ENCODE results near the gene PPCS.
A peak's percentile ranks its signal among the peaks of the same experiment; 100 is the strongest.

PPCS gene

DNA sequence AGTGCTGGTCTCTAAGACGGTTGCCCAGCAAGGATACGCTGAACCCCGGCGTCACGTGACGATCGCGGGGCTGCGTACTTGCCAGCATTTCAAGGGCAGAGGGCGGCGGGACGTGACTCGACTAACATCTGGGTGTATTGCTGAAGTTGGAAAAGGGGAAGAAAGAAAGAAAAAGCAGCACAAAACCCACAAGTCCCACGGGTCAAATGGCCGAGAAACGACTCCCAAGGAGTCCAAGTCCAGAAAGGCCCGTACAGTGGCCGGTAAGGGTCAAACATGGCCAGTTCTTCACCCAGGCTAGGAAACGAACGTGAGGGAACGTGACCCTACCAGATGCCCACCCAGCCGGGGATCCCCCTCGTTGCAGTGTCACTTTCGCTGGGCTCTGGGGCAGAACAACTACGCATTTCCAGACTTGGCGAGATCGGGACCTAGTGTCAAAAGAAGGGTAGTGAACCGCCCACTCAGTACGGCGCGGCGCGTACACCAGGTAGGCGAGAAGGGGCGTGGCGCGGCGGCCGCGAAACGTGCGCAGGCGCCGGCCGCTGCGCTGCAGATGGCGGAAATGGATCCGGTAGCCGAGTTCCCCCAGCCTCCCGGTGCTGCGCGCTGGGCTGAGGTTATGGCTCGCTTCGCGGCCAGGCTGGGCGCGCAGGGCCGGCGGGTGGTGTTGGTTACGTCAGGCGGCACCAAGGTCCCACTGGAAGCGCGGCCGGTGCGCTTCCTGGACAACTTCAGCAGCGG is at the start of gene PPCS, which contains the start of gene ZMYND12:
TSS of gene PPCS (plus strand) at position 534 of the 744 bp plus-strand sequence. CDS start at position 557, 23 bp downstream.
TSS of gene ZMYND12 (minus strand) at position 13 of the 744 bp plus-strand sequence. CDS start 25 bp downstream, outside the sequence.
- peak; percentile 90 for DNase-seq (ENCODE audit: low spot score)

DNA sequence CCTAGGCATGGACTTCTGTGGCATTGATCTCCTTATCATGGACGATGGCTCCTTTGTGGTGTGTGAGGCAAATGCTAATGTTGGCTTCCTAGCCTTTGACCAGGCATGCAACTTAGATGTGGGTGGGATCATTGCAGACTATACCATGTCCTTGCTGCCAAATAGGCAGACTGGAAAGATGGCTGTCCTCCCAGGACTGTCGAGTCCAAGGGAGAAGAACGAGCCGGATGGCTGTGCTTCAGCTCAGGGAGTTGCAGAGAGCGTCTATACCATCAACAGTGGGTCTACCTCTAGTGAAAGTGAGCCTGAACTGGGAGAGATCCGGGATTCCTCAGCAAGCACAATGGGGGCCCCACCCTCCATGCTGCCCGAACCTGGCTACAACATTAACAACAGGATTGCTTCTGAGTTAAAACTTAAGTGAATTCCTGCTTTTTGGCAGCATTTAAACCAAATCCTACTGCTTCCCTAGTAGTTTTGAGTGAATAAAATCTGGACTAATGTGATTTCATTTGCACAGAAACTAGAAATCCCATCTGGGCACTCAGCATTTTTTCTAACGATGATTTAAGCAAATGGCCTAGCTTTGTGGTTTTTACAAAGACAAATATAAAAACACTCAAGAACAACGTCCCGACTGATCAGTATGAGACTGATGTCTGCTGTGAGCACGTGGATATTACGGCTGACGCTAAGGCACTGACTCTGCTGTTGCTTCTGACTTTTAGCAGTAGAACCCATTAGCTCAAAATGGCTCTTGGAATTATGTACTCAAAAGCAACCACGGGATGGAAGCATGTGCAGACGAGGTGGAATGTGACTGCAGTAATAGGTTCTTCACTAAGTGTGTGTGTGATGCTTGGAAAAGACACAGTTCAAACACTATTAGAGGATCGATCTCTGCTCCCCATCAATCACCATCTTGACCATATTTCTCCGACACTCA is 41.5 kb upstream of the PPCS start:
- DNase-seq (ENCODE audit: low spot score) = no peak

DNA sequence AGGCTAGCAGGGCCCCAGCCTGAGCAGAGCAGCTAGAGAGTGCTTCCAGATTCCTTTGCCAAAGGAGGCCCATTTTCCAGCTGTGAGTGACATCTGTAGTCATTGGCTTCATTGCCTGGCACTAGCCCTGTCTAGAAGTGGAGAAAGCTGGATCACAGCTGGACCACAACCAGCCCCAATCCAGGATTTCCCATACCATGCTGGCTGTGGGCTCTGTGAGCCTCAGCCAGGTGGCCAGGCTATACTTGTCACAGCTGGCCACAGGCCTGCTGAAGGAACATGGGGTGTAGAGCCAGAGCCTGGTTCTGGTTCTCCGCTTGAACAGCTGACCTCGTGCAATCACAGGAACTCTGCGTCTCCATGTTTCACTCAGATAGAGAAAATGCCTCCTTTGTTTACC is 39.2 kb upstream of the PPCS start:
- no peak for DNase-seq (ENCODE audit: low spot score)

DNA sequence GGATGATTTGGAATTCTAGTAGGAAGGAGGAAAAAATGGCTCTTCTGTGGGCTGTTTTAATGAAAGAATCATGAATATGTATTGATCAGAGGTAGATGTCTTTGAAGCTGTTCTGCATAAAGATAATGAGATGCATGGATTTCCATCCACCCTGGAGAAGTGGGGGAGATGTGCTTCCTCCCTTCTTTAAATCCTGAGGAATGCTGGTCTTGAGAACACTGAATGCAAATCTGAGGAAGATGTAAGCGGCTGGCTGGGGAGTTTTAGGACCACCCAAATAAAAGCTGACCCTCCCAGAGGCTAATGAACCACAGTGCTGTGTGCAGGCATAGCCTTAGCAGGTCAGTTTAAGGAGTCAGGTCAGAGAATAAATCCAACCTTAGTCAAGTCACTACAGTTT is 37.8 kb upstream of the PPCS start:
- DNase-seq (ENCODE audit: low spot score) = no peak

DNA sequence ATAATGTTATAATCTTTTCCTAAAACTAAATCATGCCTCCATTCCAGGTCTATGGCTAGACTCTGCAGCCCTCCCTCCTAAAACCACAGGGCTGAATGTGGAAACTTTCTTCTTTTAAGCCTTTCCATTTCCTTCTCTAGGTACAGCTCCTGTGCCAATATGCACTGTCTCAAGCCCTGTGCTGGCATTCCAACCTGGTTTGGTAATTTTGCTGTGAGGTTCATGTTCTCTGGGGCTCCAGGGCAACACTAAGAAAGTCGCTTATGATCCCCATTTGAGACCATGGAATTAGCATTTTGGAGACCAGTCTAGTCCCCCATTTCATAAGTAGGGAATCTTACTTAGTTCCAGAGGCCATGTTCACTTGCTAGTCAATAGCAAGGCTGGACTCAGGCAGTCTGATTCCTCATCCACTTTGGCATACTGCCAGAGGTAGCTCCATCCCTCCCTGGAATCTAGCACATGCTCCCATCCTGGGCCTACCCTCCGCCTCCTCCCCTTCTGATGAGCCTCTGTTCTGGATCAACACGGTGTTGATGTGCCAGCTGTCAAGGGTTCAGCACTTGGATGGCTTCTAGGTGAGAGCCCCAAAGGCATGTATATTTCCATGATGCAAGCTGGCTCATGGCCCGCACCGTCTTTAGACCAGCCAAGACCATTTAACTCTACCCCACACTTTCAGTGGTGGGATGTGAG is 37.1 kb upstream of the PPCS start:
- no peak for DNase-seq (ENCODE audit: low spot score)

DNA sequence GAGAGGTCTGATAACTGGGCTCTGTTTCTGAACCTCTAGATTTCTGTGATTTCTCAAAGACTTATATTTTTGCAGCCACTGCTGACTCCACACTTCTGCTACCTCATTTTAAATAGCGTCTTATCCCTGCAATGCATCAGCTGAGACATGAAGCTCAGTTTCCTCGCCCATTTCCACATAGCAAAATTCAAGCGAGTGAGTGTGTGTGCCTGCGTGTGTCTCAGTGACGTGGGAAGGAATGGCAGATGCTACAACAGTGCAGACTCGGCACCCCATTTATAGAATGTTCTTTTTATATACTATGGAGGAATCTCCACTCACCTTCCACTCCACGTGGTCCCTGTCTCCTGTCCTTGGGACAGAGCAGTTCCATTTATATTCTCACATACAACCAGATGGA is 36.2 kb upstream of the PPCS start:
- no peak for DNase-seq (ENCODE audit: low spot score)

DNA sequence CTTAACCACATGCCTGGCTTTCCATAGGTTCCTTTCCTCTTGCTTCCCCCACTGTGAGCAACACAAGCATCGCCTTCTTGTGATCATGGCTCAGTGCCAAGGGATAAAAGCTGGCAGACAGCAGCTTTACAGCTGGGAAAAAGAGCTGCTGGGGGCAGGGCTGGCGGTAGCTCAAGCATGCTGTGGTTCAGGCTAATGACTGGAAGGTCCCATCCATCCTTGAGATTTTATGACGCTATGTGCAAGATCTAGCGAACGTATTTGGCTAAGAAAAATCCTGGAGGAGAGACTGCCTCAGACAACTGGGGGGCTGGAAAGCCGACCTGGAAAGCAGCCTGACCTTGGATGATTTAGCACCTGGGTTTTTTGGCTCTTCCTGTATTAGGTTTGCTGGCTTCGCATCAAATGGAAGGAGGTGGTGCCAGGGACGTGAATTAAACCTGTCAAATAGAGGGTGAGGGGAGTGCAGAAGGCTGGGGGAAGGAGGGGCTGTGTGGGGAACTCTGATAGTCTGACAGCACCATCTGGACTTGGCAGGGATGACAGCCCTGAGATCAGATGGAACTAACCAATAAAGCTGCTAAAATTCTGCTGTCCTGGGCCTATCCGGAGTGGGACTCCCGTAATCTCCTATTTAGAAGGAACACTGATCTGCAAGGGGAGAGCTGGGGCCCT is 35.3 kb upstream of the PPCS start:
- peak; percentile 39 for DNase-seq (ENCODE audit: low spot score)

DNA sequence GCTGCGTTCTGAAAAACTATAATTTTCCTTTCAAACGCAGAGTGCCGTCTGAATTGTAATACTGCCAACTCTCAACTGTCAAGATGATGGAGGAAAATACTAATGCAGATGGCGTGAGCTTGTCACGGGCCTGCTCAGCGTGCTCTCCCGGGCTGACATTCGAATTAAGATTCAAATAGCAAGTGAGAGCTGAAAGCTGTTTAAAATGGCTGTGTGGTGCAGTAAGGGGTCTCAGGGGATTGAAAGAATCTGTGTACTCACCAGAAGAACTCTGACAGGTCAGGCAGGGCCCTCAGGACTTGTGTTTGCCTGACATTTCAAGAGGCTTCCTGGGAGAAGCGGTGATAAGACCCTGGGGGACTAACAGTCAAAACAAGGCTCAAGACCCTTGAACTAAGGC is 33.6 kb upstream of the PPCS start:
- DNase-seq (ENCODE audit: low spot score) = no peak

DNA sequence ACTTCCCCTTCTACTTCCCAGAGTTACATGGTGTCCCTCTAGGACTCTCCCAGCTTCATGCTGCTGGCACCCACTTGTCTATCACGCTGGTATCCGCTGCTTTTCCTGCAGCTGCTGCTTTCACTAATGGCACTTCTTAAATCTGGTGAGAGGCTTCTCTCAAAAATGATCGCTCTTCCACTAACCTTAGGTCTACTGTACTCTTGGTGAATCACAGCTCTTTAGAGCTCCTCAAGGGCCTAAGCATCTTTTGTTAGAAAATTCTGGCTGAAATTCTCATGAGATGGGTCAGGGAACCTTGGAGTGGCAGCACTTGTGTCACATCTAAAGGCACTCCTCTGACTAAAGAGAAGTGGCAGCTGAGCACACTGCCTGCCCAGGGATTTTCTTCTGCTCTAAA is 32.7 kb upstream of the PPCS start:
- no peak for DNase-seq (ENCODE audit: low spot score)

DNA sequence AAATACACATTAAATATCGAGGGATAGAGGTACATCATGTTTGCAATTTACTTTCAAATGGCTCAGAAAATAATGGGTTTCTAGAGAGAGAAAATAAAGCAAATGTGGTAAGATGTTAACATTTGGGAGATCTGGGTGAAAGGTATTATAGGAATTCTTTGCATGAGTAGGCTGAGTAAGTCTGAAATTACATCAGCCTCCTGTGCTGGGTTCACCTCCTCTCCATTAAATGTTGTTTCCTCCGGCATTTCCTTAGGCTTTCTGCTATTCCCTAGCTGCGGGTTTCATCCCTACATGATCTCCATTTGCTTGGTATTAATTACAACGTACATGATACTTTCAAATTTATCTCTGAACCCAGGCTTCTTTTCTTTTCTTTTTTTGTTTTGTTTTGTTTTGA is 32.1 kb upstream of the PPCS start:
- no peak for DNase-seq (ENCODE audit: low spot score)

DNA sequence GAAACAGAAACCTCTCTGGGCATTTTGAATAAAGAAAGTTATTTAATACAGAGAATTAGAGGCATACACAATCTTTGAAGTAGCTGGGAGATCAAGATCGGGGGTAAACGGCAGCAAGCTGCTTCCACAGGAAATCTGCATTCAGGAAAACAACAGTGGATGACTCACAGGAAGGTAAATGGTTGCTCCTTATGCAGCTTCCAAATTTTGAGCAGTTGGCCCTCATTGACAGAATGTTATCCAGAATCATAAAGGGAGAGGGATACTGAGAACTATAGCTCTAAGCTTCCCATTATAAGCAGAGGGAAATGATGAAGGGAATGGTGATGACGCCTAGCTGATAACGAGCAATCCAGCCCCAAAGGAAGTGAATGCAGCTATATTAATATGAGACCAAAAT is 29.1 kb upstream of the PPCS start:
- DNase-seq (ENCODE audit: low spot score) = no peak

DNA sequence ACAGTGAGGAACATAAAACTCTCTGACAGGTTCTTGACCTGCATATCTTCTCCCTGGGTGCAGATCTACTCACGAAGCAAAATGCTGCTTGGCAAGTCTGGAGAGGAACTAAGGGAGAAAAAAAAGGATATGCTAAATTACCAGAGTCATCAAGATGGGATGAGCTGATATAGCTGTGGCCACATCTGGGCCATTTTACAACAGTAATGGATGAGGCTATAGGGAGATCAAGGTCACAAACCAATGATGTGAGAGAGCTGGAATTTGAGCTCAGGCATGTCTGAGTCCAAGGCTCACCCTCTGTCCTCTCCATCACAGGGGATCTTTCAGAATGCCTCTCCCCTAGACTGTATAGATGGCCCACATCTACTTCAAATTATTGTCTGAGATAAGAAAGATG is 26.7 kb upstream of the PPCS start:
- DNase-seq (ENCODE audit: low spot score) = no peak

DNA sequence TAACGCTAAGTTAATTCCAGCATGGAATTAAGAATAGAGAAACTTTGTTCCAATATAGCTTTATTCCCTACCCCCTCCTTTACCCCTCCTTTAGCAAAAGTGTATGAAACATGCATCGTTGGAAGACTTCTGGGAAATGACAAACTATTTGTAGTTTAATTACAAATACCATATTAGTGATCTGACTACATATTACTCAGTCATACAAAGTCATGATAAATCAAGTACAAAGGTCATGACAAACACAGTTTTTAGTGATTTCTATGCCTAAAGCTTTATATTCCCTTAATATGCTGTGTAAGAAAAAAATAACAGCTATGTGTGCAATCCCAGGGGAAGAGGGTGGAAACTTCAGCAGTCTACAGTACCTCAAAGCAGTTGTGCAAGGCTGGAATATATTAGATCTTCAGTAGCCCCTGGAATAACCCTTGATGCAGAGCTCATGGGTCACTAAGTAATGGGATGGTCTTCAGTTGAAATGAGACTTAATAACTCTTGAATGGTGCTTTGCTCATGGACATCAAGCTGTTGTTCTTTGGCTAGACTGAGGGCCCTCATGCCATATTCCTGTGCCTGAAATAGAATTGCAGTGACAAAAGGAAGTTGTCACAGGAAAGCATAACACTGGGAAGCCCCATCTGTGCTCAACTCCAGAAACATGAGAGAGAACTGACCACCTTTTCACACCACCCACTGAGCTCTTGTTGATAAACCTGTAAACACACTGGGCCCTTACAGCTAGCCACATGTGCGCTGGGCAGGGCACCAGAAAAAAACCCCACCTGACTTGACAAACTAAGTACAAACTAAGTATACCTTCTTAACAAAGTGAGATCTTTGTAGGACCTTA is 25.8 kb upstream of the PPCS start:
- no peak for DNase-seq (ENCODE audit: low spot score)

DNA sequence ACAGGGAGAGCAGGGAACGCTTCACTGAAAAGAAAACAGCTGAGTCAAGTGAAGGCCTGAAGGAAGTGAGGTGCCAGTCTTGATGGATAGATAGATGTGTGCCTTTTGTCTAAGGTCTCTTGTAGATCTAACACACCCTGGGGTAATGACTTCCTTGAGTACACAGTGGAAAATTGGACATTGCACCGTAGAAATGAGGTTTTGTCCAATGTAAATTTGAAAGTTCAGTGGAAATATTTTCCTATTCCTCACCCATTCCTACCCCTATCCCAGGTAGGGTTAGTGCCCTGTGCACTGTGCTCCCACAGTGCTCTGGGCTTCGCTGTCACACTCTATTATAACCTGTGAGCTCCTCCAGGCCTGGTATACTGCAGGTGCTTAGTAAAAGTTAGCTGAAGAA is 24.8 kb upstream of the PPCS start:
- no peak for DNase-seq (ENCODE audit: low spot score)

DNA sequence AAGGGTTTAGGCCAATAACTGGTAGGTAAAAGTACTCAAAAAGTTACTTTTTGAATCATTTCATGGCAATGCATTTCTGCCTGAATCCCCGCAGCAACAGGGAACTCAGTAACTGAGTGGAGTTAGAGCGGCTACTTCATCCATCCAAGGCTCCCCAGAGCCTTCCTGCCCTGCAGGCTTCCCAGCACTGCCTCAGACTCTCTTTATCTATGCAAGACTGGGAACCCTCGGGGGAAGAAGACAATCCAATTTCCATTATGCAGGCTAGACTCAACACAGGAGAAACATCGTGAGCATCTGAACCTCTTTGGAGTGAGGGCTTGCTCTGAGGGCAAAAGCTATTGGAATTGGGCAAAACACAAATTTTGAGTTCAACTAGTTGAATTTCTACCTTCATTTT is 23.6 kb upstream of the PPCS start:
- DNase-seq (ENCODE audit: low spot score) = no peak

DNA sequence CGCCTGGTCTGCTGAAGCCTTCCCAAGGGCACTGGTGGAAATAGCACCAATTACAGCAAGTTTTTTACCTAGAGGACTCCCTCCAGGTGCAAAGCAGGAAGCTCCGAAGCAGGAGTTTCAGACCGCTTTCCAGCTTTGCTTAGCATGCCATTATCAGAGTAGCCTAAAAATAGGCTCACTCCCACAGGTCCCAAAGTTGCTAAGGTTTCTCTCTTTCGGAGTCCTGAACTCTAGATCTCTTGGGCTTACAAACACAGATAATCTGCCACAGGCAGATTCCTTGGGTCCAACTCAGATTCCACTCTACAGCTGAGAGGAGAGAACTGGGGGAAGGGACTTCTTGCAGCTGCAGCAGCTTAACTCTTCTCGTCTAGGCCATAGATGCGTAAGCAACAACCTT is 23.0 kb upstream of the PPCS start:
- DNase-seq (ENCODE audit: low spot score) = no peak

DNA sequence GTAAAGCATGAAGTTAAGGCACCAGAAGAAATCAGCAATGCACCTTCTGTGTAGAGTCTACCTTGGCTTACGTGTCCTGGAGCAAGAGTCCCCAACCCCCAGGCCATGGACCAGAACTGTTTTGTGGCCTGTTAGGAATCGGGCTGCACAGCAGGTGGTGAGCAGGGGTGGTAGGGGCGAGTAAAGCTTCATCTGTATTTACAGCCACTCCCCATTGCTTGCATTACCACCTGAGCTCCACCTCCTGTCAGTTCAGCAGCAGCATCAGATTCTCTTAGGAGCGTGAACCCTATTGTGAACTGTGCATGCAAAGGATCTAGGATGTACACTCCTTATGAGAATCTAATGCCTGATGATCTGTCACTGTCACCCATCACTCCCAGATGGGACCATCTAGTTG is 22.0 kb upstream of the PPCS start:
- no peak for DNase-seq (ENCODE audit: low spot score)

DNA sequence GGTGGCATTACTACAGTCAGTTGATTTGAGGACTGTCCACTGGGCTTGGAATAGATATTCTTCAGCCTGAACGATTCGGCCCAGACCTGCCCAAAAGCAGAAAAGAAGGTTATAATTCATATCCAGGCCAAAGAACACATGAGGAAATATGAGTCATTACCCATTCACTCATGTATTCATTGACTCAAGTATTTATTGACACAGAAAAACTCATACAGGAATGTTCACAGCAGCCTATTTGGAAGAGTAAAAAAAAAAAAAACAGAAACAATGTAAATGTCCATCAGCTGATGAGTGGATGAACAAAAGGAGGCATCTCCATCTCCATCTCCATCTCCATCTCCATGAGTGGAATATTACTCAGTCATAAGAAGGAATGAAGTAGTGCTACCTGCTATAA is 16.4 kb upstream of the PPCS start:
- peak; percentile 61 for DNase-seq (ENCODE audit: low spot score)

DNA sequence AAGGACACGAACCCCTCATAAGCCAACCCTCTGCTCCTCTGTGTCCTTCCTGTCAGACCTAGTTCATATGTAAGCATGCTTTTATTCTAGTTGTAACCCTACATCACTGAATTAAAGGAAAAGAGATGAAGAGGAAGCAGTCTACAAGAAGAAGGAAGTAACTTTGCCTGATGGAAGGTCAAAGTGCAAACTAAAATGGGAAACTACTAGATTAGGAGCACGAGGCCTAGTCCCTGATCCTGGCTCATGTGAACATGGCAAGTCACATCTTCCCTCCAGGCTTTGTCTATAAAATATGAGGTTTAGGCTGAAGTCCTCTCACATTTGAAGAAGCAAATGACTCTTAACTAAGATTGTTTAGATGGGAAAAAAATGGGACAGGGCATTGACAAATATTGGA is 13.7 kb upstream of the PPCS start:
- DNase-seq (ENCODE audit: low spot score) = no peak

DNA sequence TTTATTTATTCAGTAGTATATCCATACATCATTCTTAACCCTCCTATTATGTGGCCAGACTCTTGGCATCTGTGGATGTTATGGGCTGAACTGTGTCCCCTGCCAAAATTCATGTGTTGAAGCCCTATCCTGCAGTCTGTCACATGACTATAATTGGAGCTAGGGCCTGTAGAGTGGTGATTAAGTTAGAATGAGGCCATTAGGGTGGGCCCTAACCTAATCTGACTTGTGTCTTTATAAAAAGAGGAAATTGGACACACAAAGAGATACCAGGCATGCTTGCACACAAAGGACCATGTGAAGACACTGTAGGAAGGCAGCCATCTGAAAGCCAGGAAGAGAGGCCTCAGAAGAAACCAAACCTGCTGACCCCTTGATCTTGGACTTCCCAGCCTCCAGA is 7.1 kb upstream of the PPCS start:
- no peak for DNase-seq (ENCODE audit: low spot score)

DNA sequence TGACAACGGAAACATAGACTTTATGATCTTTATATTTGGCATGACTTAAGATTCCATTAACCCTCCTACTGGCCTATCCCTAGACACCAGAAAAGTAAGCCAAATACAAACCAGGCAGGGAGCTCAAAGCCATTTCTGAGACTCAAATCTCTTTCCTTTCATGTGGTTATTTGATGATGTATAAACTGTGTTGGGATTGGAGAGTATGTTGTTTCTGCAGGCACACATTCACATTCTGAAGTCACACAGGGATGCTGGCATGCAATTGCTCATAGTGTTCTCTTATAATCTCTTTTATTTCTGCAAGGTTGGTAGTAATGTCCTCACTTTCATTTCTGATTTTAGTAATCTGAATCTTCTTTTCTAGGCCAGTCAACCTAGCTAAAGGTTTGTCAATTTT is 6.3 kb upstream of the PPCS start:
- DNase-seq (ENCODE audit: low spot score) = no peak

Measured in LoVo (cell line).